DND-41 (cell line): ENCODE measurements around the gene PTPRK.
"Not testable (repeated sequence)": the region's sequence is repeated elsewhere in the genome, so short reads cannot be mapped to it uniquely, and the experiment has no call there.

Experiments
- ATAC-seq: fragments of 200-7000 bp; cut with Tn5 transposase; 3 replicates; pipeline ENCODE4 v1.9.1; 2021; ENCODE audit warnings: low read depth; ENCODE audit not compliant: insufficient read depth
- DNase-seq: peaks from one replicate; pipeline ENCODE4 v3.0.0-alpha.2; 2020
- H2AFZ ChIP-seq: 2 replicates; pipeline ENCODE4 v1.6.0; 2012; ENCODE audit warnings: low read depth, low read length
- H3K27ac ChIP-seq: 2 replicates; pipeline ENCODE4 v1.5.1; 2012; ENCODE audit warnings: low read length, inconsistent platforms
- H3K27me3 ChIP-seq: fragments of 200-600 bp; sonication (generic); 2 replicates; pipeline ENCODE4 v1.6.0; 2012; ENCODE audit warnings: low read length, mild to moderate bottlenecking, inconsistent platforms; ENCODE audit not compliant: insufficient read depth, poor library complexity
- H3K36me3 ChIP-seq: 2 replicates; pipeline ENCODE4 v1.5.1; 2012; ENCODE audit warnings: low read length, inconsistent platforms; ENCODE audit not compliant: insufficient read depth
- H3K4me1 ChIP-seq: 2 replicates; pipeline ENCODE4 v1.5.1; 2012; ENCODE audit warnings: mild to moderate bottlenecking, low read length; ENCODE audit not compliant: insufficient read depth
- H3K4me2 ChIP-seq: 2 replicates; pipeline ENCODE4 v1.6.0; 2012; ENCODE audit warnings: mild to moderate bottlenecking, moderate library complexity, low read length, inconsistent platforms; ENCODE audit not compliant: insufficient read depth
- H3K4me3 ChIP-seq, 2 experiments: fragments of 200-600 bp in 1 of 2; shearing (Covaris generic) in 1 of 2; 2 replicates each; pipeline ENCODE4 v1.5.1; 2012 to 2016; ENCODE audit warnings: inconsistent platforms in 2 of 2, low read length in 2 of 2, mild to moderate bottlenecking in 2 of 2, low read depth in 1 of 2, moderate library complexity in 1 of 2
- H3K79me2 ChIP-seq: 2 replicates; pipeline ENCODE4 v1.6.0; 2012; ENCODE audit warnings: low read length, inconsistent platforms; ENCODE audit not compliant: insufficient read depth
- H3K9ac ChIP-seq: 2 replicates; pipeline ENCODE4 v1.6.0; 2012; ENCODE audit warnings: low read depth, mild to moderate bottlenecking, inconsistent platforms, low read length, moderate library complexity
- H3K9me3 ChIP-seq: 2 replicates; pipeline ENCODE4 v1.5.1; 2012; ENCODE audit warnings: low read length, moderate library complexity, mild to moderate bottlenecking, inconsistent platforms; ENCODE audit not compliant: insufficient read depth, severe bottlenecking
- H4K20me1 ChIP-seq: 2 replicates; pipeline ENCODE4 v1.6.0; 2012; ENCODE audit warnings: low read length; ENCODE audit not compliant: insufficient read depth
- CTCF ChIP-seq: IDR thresholded peaks from 2 replicates; pipeline ENCODE4 v1.5.1; 2012; ENCODE audit warnings: borderline replicate concordance, low read length, moderate library complexity, mild to moderate bottlenecking; ENCODE audit not compliant: poor library complexity, severe bottlenecking; ENCODE audit errors: extremely low read depth
- EZH2 ChIP-seq: IDR thresholded peaks from 3 replicates; pipeline ENCODE4 v1.6.1; 2012; ENCODE audit warnings: borderline replicate concordance, low read depth, mild to moderate bottlenecking, moderate library complexity, low read length, inconsistent platforms; ENCODE audit not compliant: severe bottlenecking

The PTPRK gene

GRCh38 chr6:128487055-128487454 lies 33.3 kb downstream of the PTPRK start:
- H3K79me2 ChIP-seq: no peaks in the 10 kb centered on the region
- no peak overlapping the region for H3K4me3 ChIP-seq
- TF ChIP-seq EZH2 (no peak), CTCF (no peak)
- no peaks in the 10 kb centered on the region for H3K4me1 ChIP-seq
- H3K27ac ChIP-seq: no peak overlapping the region
- no peak for ATAC-seq
- H2AFZ ChIP-seq: no peak overlapping the region
- H3K36me3 ChIP-seq: no peaks in the 10 kb centered on the region
- H3K4me2 ChIP-seq: no peak overlapping the region
- H3K9me3 ChIP-seq: no peaks in the 10 kb centered on the region
- no peaks in the 10 kb centered on the region for H4K20me1 ChIP-seq
- DNase-seq: no peak
- H3K27me3 ChIP-seq: no peaks in the 10 kb centered on the region
- no peak overlapping the region for H3K9ac ChIP-seq

GRCh38 chr6:128486580-128486979 lies 33.8 kb downstream of the PTPRK start:
- not testable (repeated sequence) for H4K20me1 ChIP-seq, H3K27ac ChIP-seq, H3K4me3 ChIP-seq, H2AFZ ChIP-seq, H3K36me3 ChIP-seq, H3K27me3 ChIP-seq, H3K79me2 ChIP-seq, H3K9me3 ChIP-seq, H3K4me2 ChIP-seq, H3K9ac ChIP-seq, ATAC-seq, DNase-seq, H3K4me1 ChIP-seq

GRCh38 chr6:128483472-128484135 lies 36.8 kb downstream of the PTPRK start:
- no peaks in the 10 kb centered on the region for H3K79me2 ChIP-seq
- H3K4me3 ChIP-seq: no peak overlapping the region
- H3K4me1 ChIP-seq: no peaks in the 10 kb centered on the region
- DNase-seq (no peak), ATAC-seq (no peak)
- no peak overlapping the region for H2AFZ ChIP-seq
- H4K20me1 ChIP-seq: no peaks in the 10 kb centered on the region
- H3K4me2 ChIP-seq: no peak overlapping the region
- H3K36me3 ChIP-seq: no peaks in the 10 kb centered on the region
- TF ChIP-seq CTCF (no peak), EZH2 (no peak)
- no peaks in the 10 kb centered on the region for H3K27me3 ChIP-seq
- no peak overlapping the region for H3K27ac ChIP-seq
- H3K9ac ChIP-seq: no peak overlapping the region
- no peaks in the 10 kb centered on the region for H3K9me3 ChIP-seq

GRCh38 chr6:128482642-128483041 lies 37.8 kb downstream of the PTPRK start:
- ATAC-seq (no peak), DNase-seq (no peak)

More at GRCh38 chr6:128482642-128483041, 37.8 kb downstream of the PTPRK start:
- H3K27me3 ChIP-seq: no peaks in the 10 kb centered on the region
- no peak overlapping the region for H3K4me2 ChIP-seq
- H3K4me3 ChIP-seq: no peak overlapping the region
- H3K27ac ChIP-seq: no peak overlapping the region
- H4K20me1 ChIP-seq: no peaks in the 10 kb centered on the region
- H3K79me2 ChIP-seq: no peaks in the 10 kb centered on the region
- no peak overlapping the region for H3K9ac ChIP-seq
- no peak overlapping the region for H2AFZ ChIP-seq
- H3K4me1 ChIP-seq: 0 out of 2 replicates have a peak, but pooled peaks cover 3% of the 10 kb centered on the region
- TF ChIP-seq EZH2: no peak
- no peak for TF ChIP-seq CTCF
- no peaks in the 10 kb centered on the region for H3K9me3 ChIP-seq
- H3K36me3 ChIP-seq: no peaks in the 10 kb centered on the region
